Psoas muscle (tissue), 8 donors: ENCODE data around the gene PPP1R3F. TPM values are rescaled to one million over a fixed set of nuclear protein-coding genes. Genes with fewer than 3 reads are reported as not detected.

Experiments used
- ATAC-seq, 4 donors: fragments of 200-7000 bp; cut with Tn5 transposase; one replicate each; pipeline ENCODE4 v1.9.1; 2020; ENCODE audit warnings: moderate library complexity in 3 of 4, mild to moderate bottlenecking in 2 of 4
- DNase-seq, 2 donors: peaks; one replicate each; pipeline ENCODE4 v3.0.0-alpha.2; 2020
- H3K27ac ChIP-seq: fragments of 200-600 bp; one replicate; pipeline ENCODE4 v1.8.0; 2022
- H3K27me3 ChIP-seq, 3 donors: fragments of 200-600 bp in 1 of 3; one replicate each; pipeline versions ENCODE4 v1.6.1 to v1.8.0; 2013 to 2022; ENCODE audit warnings: low read length in 2 of 3, mild to moderate bottlenecking in 2 of 3, moderate library complexity in 1 of 3; ENCODE audit not compliant: insufficient read depth in 3 of 3
- H3K36me3 ChIP-seq, 2 donors: fragments of 200-600 bp in 1 of 2; one replicate each; pipeline versions ENCODE4 v1.6.1 to v1.8.0; 2013 to 2022; ENCODE audit warnings: low read depth in 1 of 2, mild to moderate bottlenecking in 1 of 2, moderate library complexity in 1 of 2; ENCODE audit not compliant: insufficient read depth in 1 of 2
- H3K4me1 ChIP-seq: fragments of 200-600 bp; one replicate; pipeline ENCODE4 v1.8.0; 2022
- H3K4me3 ChIP-seq: fragments of 200-600 bp; one replicate; pipeline ENCODE4 v1.8.0; 2022; ENCODE audit warnings: mild to moderate bottlenecking
- H3K9me3 ChIP-seq: fragments of 200-600 bp; one replicate; pipeline ENCODE4 v1.8.0; 2022
- WGBS, 3 donors: extraction: QIAGEN DNeasy Blood & Tissue Kit; methylation state at CpG; one replicate each; pipeline versions ENCODE4 v1.1.6 to v1.1.7; 2013; 5-methylcytosine and 5-hydroxymethylcytosine counted together
- intact Hi-C, 2 donors: fragments of 100-400 bp; cut with DNase I; formaldehyde crosslinking; loops; one replicate each; pipeline versions ENCODE4 v1.11.0 to v1.14.2; 2022
- polyA plus RNA-seq, 3 donors: library from polyadenylated mRNA; stranded (reverse); fragments of 200-250 nt; gene quantifications; one replicate each; pipeline ENCODE4 v1.2.3, GENCODE V29; 2013
- total RNA-seq, 4 donors: library from RNA; stranded (reverse); fragmentation: NEBNext Ultra II Directional in 2 of 4; extraction: Animal tissue kit (Norgen Biotek cat#: 25700) in 2 of 4; gene quantifications; one replicate each; pipeline versions ENCODE4 v1.2.1 to v1.2.4, GENCODE V29; 2021 to 2023
- TF ChIP-seq, protein P1 (sequence below): fragments of 200-600 bp; IDR thresholded peaks from one replicate; pipeline ENCODE4 v1.8.0; 2022; ENCODE audit warnings: antibody characterized with exemption
- donor health status: healthy with polysubstance abuse.
- donor health status: DM: no; HTN: no; CAD: no; lungs with moderate emphysema.
- donor health status: Bipolar disorder and iron deficiency.
- donor health status: healthy.
- donor health status: DM: yes; HTN: yes; CAD: no.
- donor health status: DM: no; HTN: no; CAD: no.
- donor health status: DM: no; HTN: no; CAD: no.
- donor health status: DM: yes; HTN: yes; CAD: no.

PPP1R3F gene
- total and polyA plus RNA-seq, 7 donors, result 13.9 to 29.8 (median 24.2) TPM

DNA sequence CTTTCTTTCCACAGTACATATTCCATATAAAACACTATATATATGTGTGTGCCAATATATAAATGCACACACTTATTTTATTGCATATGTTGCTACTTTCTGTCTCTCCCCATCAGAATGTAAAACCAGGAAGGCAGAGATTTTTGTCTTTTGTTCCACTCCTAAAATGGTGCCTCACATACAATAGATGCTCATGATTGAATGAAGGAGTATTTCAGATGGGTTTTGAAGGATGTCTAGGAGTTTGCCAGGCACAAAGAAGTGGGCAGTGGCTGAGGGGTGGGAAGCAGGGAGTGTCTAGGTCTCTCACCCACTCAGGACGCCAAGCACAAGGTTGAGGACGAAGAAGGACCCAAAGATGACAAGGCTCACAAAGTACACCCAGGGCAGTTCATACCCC, 41.9 kb upstream of the PPP1R3F start:
- ATAC-seq (no peak), DNase-seq (no peak)
- intact Hi-C loops, result no loop called here
- Histone ChIP-seq H3K9me3 (no peaks in the 10 kb centered on the region), H3K4me1 (no peaks in the 10 kb centered on the region), H3K4me3 (no peak overlapping the region), H3K27me3 (peaks cover 0 to 17% (median 3%) of the 10 kb centered on the region in 3 donors), H3K27ac (no peak overlapping the region), H3K36me3 (no peaks in the 10 kb centered on the region)
- TF ChIP-seq, protein P1, sequence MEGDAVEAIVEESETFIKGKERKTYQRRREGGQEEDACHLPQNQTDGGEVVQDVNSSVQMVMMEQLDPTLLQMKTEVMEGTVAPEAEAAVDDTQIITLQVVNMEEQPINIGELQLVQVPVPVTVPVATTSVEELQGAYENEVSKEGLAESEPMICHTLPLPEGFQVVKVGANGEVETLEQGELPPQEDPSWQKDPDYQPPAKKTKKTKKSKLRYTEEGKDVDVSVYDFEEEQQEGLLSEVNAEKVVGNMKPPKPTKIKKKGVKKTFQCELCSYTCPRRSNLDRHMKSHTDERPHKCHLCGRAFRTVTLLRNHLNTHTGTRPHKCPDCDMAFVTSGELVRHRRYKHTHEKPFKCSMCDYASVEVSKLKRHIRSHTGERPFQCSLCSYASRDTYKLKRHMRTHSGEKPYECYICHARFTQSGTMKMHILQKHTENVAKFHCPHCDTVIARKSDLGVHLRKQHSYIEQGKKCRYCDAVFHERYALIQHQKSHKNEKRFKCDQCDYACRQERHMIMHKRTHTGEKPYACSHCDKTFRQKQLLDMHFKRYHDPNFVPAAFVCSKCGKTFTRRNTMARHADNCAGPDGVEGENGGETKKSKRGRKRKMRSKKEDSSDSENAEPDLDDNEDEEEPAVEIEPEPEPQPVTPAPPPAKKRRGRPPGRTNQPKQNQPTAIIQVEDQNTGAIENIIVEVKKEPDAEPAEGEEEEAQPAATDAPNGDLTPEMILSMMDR, result no peak
- 64 to 92% (median 85%) methylated on average over 2 of the region's 2 CpGs for WGBS, 3 donors

DNA sequence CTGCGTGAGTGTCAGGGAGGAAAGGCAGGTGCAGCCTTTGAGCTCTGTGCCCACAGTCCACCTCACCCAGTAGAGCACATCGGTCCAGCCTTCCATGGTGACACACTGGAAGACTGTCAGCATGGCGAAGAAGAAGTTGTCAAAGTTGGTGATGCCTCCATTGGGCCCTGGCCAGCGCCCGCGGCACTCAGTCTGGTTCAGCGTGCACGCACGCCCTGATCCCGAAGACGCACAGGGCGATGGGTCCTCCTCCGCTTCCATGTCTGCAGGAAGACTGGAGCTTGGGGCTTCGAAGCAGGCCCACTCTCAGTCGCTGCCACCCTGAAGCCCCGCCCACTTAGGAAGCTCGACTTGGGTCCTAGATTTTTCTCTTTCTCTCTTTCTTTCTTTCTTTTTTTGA, 41.4 kb upstream of the PPP1R3F start:
- Histone ChIP-seq H3K4me1 (no peaks in the 10 kb centered on the region), H3K4me3 (no peak overlapping the region), H3K27ac (no peak overlapping the region), H3K36me3 (no peaks in the 10 kb centered on the region), H3K9me3 (no peaks in the 10 kb centered on the region), H3K27me3 (peaks cover 0 to 17% (median 3%) of the 10 kb centered on the region in 3 donors)
- no peak for ATAC-seq
- WGBS, 3 donors, result 84 to 94% (median 88%) methylated on average over 12 to 17 of the region's 17 CpGs
- TF ChIP-seq, protein P1, result no peak
- no peak for DNase-seq
- intact Hi-C loops, result no loop called here

DNA sequence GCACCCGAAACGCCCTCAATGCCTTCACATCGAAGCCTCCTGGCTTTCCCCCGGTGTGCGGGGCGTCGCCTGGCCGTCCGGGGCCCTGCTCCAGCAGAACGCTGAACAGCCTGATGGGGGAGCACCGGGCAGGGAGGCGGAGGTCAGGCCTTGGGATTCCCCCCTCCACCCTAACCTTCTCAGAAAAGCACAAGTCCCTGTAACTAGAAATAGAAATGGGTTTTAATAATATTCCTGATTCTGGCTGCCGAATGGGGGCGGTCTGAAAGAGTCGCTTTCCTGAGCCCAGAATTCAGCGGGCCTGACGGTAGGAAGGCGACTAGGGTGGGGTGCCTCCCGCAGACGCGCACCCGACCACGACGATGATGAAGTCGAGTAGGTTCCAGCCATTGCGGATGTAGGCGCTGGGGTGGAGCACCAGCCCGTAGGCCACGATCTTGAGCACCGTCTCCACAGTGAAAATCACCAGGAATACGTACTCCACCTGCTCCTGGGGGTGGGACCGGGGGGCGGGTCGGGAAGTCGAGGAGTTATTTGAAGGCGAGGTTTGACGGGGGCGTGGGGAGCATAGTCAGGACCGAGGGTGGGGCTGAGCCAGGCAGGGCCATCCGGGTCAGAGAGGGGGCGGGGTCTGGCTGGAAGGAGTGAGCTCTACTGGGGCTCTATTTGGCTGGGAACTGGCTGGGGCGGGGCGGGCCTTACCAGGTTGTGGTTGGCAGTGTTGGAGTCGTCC, 38.9 kb upstream of the PPP1R3F start:
- TF ChIP-seq, protein P1, result no peak
- H3K4me1 ChIP-seq, result no peaks in the 10 kb centered on the region
- no peaks in the 10 kb centered on the region for H3K9me3 ChIP-seq
- peak; percentile 64 to 72 for DNase-seq
- intact Hi-C loops, result no loop called here
- peak in 1 of 4 donors; percentile 41 for ATAC-seq
- WGBS, 3 donors, result 6 to 40% (median 8%) methylated on average over 19 to 44 of the region's 44 CpGs
- H3K27ac ChIP-seq, result no peak overlapping the region
- peak overlapping the region; percentile 44 for H3K4me3 ChIP-seq
- H3K36me3 ChIP-seq, result no peaks in the 10 kb centered on the region
- H3K27me3 ChIP-seq, result peaks cover 0 to 13% (median 3%) of the 10 kb centered on the region in 3 donors

DNA sequence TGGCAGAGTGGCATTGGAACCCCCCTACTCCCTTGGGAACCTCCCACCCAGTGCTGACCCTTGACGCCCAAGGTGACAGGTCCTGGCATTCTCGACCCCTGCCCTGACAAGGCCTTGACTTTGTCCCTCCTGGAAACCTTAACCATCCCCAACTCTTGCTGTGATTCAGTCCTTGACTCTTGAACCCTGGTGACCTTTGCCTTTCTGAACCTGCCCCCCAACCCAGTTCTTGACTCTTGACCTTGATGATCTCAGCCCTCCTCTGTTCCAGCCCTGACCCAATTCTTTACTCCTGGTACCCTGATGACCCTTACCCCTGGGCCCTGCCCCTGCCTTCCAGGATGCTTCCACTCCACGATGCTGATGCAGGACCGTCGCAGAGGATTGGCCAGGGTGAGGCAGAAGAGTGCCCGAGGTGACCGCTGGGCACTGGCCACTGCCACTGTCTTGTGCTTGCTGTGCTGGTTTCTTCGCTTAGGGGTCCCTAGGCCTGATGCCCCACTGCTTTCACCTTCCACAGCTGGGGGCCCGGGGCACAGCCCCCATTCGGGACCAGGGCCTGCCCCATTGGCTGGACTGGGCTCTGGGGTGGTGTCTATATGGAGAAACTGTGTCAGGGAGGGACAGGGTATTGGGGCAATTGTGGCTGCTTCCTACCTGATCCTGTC, 38.1 kb upstream of the PPP1R3F start:
- TF ChIP-seq, protein P1, result no peak
- DNase-seq, result no peak
- Histone ChIP-seq H3K36me3 (no peaks in the 10 kb centered on the region), H3K4me1 (no peaks in the 10 kb centered on the region), H3K27me3 (peaks cover 0 to 13% (median 0%) of the 10 kb centered on the region in 3 donors), H3K4me3 (no peak overlapping the region), H3K9me3 (no peaks in the 10 kb centered on the region), H3K27ac (no peak overlapping the region)
- 86 to 93% (median 93%) methylated on average over 8 to 10 of the region's 10 CpGs for WGBS, 3 donors
- no peak for ATAC-seq
- intact Hi-C loops, result no loop called here
